GM20431 (cell line): ENCODE data around the gene STX8.
"Not testable (repeated sequence)": the region's sequence is repeated elsewhere in the genome, so short reads cannot be mapped to it uniquely, and the experiment has no call there.

Source experiments
- in situ Hi-C: fragments of 300-500 bp; cut with MseI, MboI; formaldehyde crosslinking; loops from one replicate; pipeline ENCODE4 v1.15.0; 2020; ENCODE audit warnings: low sequenced_read_pairs; ENCODE audit not compliant: unreplicated experiment

STX8 gene

GRCh38 chr17:9361188-9361955, 214.2 kb downstream of the STX8 start:
- in situ Hi-C loops, result no loop called here

DNA sequence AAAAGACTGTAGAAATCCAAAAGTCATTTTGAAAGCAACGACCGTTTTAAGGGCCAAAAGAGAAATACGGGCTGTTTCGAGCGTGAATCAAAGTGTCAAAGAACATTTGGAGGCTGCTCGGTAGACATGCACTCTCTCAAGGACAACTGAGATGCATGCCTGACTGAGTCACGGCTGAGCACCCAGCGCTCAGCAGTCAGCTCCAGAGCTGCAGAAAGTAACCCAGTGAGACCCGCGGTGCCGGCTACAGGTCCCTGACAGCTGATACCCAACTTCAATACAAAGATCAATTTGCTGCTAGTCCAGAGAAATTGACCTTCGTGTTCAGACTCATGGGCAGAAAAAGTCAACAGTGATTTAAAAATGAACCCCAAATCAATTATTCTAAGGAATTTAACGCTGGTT, 214.9 kb downstream of the STX8 start:
- in situ Hi-C loops, result no loop called here

DNA sequence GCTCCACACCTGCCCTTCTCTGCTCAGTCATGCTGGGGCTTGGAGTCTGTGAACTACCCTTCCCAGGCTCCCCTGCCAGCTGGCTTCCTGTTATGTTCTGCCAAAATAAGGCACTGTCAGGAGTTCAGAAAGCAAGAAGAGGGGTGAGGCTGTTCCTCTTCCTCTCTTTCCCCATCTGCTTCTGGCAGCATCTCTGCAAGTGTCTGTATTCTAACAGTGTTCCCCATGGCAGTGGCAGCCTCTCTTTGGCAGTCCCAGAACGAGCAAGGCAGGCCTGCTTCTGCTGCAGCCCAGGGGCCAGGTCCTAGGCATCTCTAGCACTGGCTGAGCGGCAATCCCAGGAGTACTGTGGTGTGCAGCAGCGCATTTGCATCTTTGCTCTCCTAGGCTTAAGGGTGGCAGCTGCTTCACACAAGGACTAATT, 219.1 kb downstream of the STX8 start:
- in situ Hi-C loops, result no loop called here

DNA sequence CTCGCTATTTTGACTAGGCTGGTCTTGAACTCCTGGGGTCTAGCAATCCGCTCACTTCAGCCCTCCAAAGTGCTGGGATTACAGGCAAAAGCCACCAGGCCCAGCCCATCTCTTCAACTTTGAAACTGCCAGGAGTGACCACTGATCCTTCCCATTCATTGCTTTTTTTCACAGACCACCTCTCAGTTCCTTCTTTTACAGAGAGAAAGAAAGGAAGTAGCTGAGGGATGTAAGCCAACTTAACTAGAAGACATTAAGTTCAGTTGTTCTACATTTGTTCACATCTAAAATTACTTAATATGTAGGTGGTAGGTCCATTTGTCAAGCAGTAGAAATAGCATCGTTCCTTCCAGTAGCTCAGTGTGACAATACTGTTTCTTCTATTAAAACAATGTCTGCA, 219.8 kb downstream of the STX8 start:
- in situ Hi-C loops, result no loop called here

GRCh38 chr17:9355231-9355630, 220.4 kb downstream of the STX8 start:
- in situ Hi-C loops, result not testable (repeated sequence)

DNA sequence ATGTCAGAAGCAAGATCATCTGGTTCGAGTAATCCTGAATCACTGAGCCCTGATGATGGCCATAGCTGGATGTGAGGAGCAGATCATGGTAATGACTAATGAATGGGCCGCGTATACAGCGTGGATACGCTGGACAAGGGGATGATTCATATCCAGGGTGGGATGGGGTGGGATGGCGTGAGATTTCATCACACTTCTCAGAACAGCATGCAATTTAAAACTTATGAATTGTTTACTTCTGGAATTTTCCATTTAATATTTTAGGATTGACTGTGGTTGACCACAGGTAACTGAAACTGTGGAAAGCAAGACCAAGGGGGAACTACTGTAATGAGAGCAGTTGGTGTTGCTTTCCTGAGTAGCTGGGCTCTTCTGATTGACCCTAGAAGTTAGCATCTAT, 225.5 kb downstream of the STX8 start:
- in situ Hi-C loops, result no loop called here

DNA sequence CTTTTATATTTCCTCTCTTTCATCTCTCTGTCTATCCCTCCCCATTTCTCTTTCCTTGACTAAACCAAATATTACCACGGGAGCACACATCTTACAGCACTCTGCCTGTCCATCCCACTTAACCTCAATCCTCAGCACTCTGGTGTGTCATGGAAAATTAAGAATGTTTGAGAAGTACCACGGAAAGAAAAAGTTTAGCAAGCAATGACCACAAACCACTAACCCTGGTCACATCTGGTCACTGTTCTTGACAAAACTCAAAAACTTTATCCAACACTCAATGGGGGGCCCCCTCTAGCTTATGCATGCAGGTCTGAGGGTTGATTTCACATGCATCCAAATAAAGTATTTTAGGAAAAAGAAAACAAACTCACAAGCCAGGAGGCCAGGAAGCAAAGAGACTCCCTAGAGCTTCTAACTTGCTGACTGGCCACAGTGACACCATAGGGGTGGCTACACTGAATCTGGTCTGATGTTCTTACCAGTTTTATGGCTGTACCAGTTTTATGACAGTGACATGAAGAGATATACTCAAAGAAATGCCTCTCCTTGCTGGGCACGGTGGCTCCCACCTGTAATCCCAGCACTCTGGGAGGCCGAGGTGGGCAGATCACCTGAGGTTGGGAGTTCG, 229.2 kb downstream of the STX8 start:
- in situ Hi-C loops, result no loop called here

DNA sequence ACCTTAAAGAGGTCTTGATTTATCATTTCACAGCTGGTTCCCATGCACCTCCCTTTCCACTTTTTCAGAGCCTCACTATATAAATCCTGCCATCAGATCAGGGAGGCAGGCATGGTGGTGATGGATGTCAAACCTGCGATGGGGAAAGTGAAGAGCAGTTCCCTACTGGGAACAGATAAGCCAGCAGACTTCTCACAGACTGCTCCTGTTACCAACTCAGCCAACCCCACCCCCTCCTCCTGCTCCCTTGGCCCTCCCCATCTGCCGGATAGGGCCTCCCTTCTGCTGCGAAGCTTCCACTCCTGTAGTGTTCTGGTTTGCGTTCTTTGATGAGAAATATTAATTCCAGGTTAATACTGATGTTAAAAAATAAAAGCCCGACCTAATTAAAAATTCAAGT, 232.1 kb downstream of the STX8 start:
- in situ Hi-C loops, result no loop called here

GRCh38 chr17:9342225-9342624, 233.4 kb downstream of the STX8 start:
- in situ Hi-C loops, result no loop called here

DNA sequence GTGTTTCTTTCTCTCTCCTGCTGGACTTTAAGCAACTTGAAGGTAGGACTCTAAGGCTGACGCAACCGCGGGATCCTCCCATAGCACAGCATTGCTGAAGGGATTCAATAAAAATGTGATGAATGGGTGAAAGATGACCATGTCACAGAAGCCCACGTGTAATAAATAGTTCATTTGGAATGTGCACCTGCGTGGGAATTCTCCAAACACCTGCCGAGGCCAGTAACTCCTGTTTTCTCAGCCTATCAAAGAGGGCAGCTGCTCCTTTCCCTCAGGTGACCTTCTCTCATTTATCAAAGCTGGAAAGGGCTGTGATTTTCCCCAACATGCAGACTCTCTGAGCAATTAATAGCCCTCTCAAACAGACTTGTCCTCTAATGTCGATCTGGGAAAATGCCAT, 235.7 kb downstream of the STX8 start:
- in situ Hi-C loops, result no loop called here

- in situ Hi-C loops, result not testable (repeated sequence)
Observed at GRCh38 chr17:9339482-9339881, 236.1 kb downstream of the STX8 start.

GRCh38 chr17:9336817-9337216, 238.8 kb downstream of the STX8 start:
- in situ Hi-C loops, result no loop called here

DNA sequence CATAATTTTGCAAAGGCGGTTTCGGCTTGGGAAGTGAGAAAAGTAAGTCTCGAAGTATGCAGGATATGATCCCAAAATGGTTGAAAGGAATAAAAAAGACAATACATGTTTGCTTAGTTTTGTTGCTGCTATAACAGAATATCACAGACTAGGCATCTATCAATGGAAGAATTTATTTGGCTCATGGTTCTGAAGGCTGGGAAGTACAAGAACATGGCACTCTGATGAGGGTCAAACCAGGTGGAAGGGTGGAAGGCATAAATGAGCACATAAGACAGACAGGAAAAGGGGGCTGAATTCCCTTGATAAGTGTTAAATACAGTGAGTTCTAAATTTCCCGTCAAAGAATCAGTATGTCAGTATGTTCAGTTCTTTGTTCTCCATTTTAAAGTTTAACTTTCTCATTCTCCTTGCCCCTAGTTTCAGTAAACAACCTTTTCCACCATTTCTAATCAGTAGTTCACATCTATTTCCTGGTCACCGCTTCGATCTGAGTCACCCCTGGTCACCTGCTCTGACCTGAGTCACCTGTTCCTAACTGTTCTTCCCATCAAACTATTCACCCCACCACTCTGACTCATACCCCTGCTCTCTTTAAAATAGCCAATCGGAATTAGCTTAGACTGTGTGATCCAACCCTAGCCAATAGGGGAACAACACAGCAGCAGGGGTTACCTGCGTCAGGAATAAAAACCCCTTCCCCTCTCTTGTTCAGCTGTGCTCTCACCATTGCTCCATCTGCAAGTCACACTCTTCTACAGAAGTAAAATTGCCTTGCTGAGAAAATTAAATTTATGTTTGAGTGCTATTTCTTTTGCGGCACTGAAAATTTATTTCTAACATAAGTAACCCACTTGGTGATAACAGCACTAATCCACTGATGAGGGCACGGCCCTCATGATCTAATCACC, 240.8 kb downstream of the STX8 start:
- in situ Hi-C loops, result no loop called here

- in situ Hi-C loops, result no loop called here
Observed at GRCh38 chr17:9332132-9332494, 243.5 kb downstream of the STX8 start.

DNA sequence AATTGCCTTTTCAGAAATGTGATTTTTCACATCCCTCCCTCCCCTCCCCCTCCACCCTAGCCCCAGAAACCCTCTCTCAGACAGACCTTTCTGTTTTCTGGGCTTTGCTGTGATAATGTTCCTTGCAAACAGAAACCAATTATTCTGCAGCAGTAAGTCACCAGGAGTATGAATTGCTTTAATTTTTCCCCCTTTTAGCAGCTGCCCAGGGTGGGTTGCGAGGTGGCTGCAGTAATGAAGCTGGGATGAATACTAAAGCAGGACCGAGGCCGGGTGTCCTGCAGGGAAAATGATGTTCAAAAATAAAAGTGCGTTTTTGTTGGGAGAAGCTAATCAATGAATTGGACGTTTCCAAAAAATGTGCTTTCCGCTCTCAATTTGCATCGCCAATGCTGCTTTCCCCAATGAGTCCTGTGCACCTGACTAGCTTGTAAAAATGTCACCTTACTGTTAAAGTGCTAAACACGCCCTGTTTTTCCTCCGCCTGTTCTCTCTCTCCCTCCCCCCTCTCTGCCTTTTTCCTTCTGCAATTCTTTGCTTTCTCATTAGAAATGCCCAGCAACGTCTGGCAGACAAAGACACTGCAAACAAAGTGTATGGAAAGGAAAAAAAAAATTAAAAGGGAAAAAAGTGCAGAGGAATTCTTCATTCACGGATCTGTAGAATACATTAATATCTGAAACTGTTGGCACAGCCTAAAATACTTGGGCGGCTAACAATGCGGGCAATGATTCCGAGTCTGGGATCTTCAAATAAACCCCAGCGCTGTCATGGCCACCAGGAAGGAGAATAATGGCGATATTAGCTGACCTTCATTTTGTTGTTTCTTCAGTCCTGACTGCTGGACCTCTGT, 244.1 kb downstream of the STX8 start:
- in situ Hi-C loops, result no loop called here

GRCh38 chr17:9330611-9331271, 244.9 kb downstream of the STX8 start:
- in situ Hi-C loops, result no loop called here

DNA sequence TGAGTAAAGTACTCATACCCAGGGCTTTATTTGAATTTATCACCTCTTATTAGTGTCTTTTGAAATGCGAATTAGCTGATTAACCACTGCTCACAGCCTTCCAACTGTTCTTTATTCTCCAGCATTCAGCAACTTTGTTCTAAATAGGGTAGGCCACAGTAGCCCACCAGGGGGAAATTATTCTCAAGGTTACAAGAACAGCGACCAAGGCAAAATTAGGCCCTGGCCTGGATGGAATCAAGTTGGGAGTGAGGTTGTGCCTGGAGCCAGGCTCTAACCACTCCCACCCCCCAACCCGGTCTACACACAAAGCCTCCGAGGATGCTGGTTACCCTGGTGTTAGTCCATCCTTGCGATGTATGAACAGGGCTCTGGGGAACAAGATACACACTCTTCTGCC, 245.5 kb downstream of the STX8 start:
- in situ Hi-C loops, result no loop called here

DNA sequence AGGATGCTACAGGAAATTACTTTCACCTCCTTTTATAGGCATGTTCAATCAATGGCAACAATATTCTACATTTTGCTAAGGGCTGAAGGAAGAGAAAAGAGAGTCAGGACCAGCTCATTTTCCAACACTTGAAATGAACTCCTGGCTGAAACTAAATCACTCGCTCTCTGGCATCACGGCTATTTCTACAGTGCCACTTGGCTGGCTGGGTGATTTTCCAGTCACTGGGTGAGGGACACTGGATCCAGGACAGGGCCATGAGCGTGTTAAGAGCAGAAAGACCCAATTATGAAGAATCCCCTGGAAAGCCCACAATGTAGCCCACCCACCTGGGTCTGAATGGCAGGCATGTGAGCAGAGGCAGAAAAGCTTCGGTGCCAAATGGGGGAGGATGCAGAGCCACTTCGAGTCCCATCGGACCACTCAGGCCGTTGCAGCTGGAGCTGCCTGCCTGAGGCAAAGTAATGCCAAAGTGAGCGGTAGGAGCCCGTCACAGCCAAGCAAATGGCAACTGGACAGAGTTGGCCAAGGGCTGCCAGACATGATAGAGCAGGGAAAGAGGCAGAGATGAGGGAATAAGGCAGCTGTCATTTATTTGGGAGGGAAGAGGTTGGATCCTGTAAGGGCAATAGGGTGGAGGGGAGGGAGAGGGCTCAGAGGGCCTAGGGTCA, 246.2 kb downstream of the STX8 start:
- in situ Hi-C loops, result no loop called here

DNA sequence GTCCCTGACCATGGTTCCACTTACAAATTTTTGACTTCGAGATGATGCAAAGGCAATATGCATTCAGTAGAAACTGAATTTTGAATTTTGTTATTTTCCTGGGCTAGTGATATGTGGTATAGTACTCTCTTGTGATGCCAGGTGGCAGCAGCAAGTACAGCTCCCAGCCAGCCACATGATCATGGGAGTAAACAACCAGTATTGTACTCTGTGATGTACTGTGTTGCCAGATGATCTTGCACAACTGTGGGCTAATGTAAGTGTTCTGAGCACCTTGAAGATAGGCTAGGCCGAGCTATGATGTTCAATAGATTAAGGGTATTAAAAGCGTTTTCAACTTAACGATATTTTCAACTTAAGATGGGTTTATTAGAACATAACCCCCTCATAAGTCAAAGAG, 250.8 kb downstream of the STX8 start:
- in situ Hi-C loops, result no loop called here
